ENCODE results near the gene SDHD.

GRCh38 chr11:112051768-112052167 is 34.9 kb upstream of the SDHD start:
- TF ChIP-seq ARNT (IDR thresholded peaks at IDR 0.05) (no peak), NFRKB (IDR thresholded peaks at IDR 0.05) (no peak), SUZ12 (IDR thresholded peaks at IDR 0.05) (no peak), TARDBP (IDR thresholded peaks at IDR 0.05) (no peak), FOXA1 (IDR thresholded peaks at IDR 0.05) (no peak), BHLHE40 (IDR thresholded peaks at IDR 0.05; ENCODE audit: borderline replicate concordance) (no peak), LEF1 (IDR thresholded peaks at IDR 0.05; ENCODE audit: borderline replicate concordance) (no peak), PKNOX1 (IDR thresholded peaks at IDR 0.05) (no peak), SP1 (IDR thresholded peaks at IDR 0.05) (no peak), HDGF (IDR thresholded peaks at IDR 0.05; ENCODE audit: borderline replicate concordance) (no peak), ELF4 (IDR thresholded peaks at IDR 0.05) (no peak), FOXK2 (IDR thresholded peaks at IDR 0.05) (no peak), CTBP1 (IDR thresholded peaks at IDR 0.05; ENCODE audit: borderline replicate concordance) (no peak), ZNF384 (IDR thresholded peaks at IDR 0.05) (no peak)
